ENCODE data around the gene FBXO36.
A peak's percentile ranks its signal among the peaks of the same experiment; 100 is the strongest.
"Not testable (repeated sequence)": the region's sequence is repeated elsewhere in the genome, so short reads cannot be mapped to it uniquely, and the experiment has no call there.

The FBXO36 gene

GRCh38 chr2:229910832-229911412 is 11.4 kb upstream of the FBXO36 start:
- no peak for DNase-seq (ENCODE audit: low read depth in 2 of 2)

- DNase-seq (ENCODE audit: low read depth in 2 of 2), result no peak
Measured at GRCh38 chr2:229914171-229914570, 8.1 kb upstream of the FBXO36 start.

GRCh38 chr2:229917793-229918192 is 4.5 kb upstream of the FBXO36 start:
- no peak for DNase-seq (ENCODE audit: low read depth in 2 of 2)

GRCh38 chr2:229920011-229920641 is 2.2 kb upstream of the FBXO36 start:
- DNase-seq (ENCODE audit: low read depth in 2 of 2), result peak in 1 of 2 donors; percentile 4

GRCh38 chr2:229921101-229921891 is 1.0 kb upstream of the FBXO36 start:
- DNase-seq (ENCODE audit: low read depth in 2 of 2), result peak; percentile 53 to 61

- peak; percentile 77 to 83 for DNase-seq (ENCODE audit: low read depth in 2 of 2)
Measured at GRCh38 chr2:229921892-229922448, 333 bp upstream of the FBXO36 start, which contains the start of gene TRIP12. TRIP12 (minus strand) TSS chr2:229922009; CDS start chr2:229880079, 41,930 bp downstream.

GRCh38 chr2:229924541-229924940 is 2.2 kb downstream of the FBXO36 start:
- not testable (repeated sequence) for DNase-seq (ENCODE audit: low read depth in 2 of 2)

GRCh38 chr2:229925201-229925600 is 2.9 kb downstream of the FBXO36 start:
- DNase-seq (ENCODE audit: low read depth in 2 of 2), result no peak

GRCh38 chr2:229927817-229928321 is 5.6 kb downstream of the FBXO36 start:
- no peak for DNase-seq (ENCODE audit: low read depth in 2 of 2)

GRCh38 chr2:229930656-229931055 is 8.4 kb downstream of the FBXO36 start:
- no peak for DNase-seq (ENCODE audit: low read depth in 2 of 2)

- no peak for DNase-seq (ENCODE audit: low read depth in 2 of 2)
Measured at GRCh38 chr2:229931241-229931640, 8.9 kb downstream of the FBXO36 start.

- no peak for DNase-seq (ENCODE audit: low read depth in 2 of 2)
Measured at GRCh38 chr2:229937537-229937936, 15.2 kb downstream of the FBXO36 start.

GRCh38 chr2:229942671-229943070 is 20.4 kb downstream of the FBXO36 start:
- DNase-seq (ENCODE audit: low read depth in 2 of 2), result no peak

GRCh38 chr2:229943171-229943570 is 20.9 kb downstream of the FBXO36 start:
- no peak for DNase-seq (ENCODE audit: low read depth in 2 of 2)

GRCh38 chr2:229943770-229944449 is 21.6 kb downstream of the FBXO36 start:
- no peak for DNase-seq (ENCODE audit: low read depth in 2 of 2)

- DNase-seq (ENCODE audit: low read depth in 2 of 2), result no peak
Measured at GRCh38 chr2:229945975-229946374, 23.7 kb downstream of the FBXO36 start.

GRCh38 chr2:229947544-229947943 is 25.2 kb downstream of the FBXO36 start:
- no peak for DNase-seq (ENCODE audit: low read depth in 2 of 2)

- DNase-seq (ENCODE audit: low read depth in 2 of 2), result no peak
Measured at GRCh38 chr2:229952256-229952835, 30.0 kb downstream of the FBXO36 start.

GRCh38 chr2:229955663-229956062 is 33.4 kb downstream of the FBXO36 start:
- DNase-seq (ENCODE audit: low read depth in 2 of 2), result no peak

GRCh38 chr2:229956491-229956890 is 34.2 kb downstream of the FBXO36 start:
- no peak for DNase-seq (ENCODE audit: low read depth in 2 of 2)

GRCh38 chr2:229963596-229963995 is 41.3 kb downstream of the FBXO36 start:
- not testable (repeated sequence) for DNase-seq (ENCODE audit: low read depth in 2 of 2)

Data from stimulated activated CD8-positive, alpha-beta memory T cell treated with anti-CD3 and anti-CD28 coated beads, Interleukin-15, amount 100 ng/mL, for 48 hours (primary cell).